ENCODE results near the gene CROCC2.

CROCC2 gene

GRCh38 chr2:240919161-240919781 is 13.1 kb downstream of the CROCC2 start:
- Mint-ChIP-seq H3K36me3 (no peaks in the 10 kb centered on the region), H3K27ac (no peak overlapping the region), H3K4me3 (no peak overlapping the region), H3K9me3 (no peaks in the 10 kb centered on the region), H3K4me1 (peaks cover 15% of the 10 kb centered on the region), H3K27me3 (peaks cover 58% of the 10 kb centered on the region)
- no peak for ATAC-seq

- ATAC-seq, result no peak
- no peaks in the 10 kb centered on the region for H3K9me3 Mint-ChIP-seq
- no peaks in the 10 kb centered on the region for H3K36me3 Mint-ChIP-seq
- peaks cover 15% of the 10 kb centered on the region for H3K4me1 Mint-ChIP-seq
- H3K4me3 Mint-ChIP-seq, result no peak overlapping the region
- H3K27me3 Mint-ChIP-seq, result peaks cover 54% of the 10 kb centered on the region
- H3K27ac Mint-ChIP-seq, result no peak overlapping the region
These were observed 13.9 kb downstream of the CROCC2 start for GRCh38 chr2:240919786-240920782.

GRCh38 chr2:240920783-240921231 is 14.7 kb downstream of the CROCC2 start:
- H3K9me3 Mint-ChIP-seq, result no peaks in the 10 kb centered on the region
- H3K27me3 Mint-ChIP-seq, result peaks cover 54% of the 10 kb centered on the region
- H3K36me3 Mint-ChIP-seq, result no peaks in the 10 kb centered on the region
- peaks cover 10% of the 10 kb centered on the region for H3K4me1 Mint-ChIP-seq
- ATAC-seq, result no peak
- H3K27ac Mint-ChIP-seq, result no peak overlapping the region
- H3K4me3 Mint-ChIP-seq, result no peak overlapping the region

- no peak for ATAC-seq
- Mint-ChIP-seq H3K36me3 (no peaks in the 10 kb centered on the region), H3K27ac (no peak overlapping the region), H3K27me3 (peaks cover 53% of the 10 kb centered on the region), H3K4me3 (no peak overlapping the region), H3K4me1 (peaks cover 8% of the 10 kb centered on the region), H3K9me3 (no peaks in the 10 kb centered on the region)
These were observed 15.3 kb downstream of the CROCC2 start for GRCh38 chr2:240921311-240921994.

GRCh38 chr2:240921995-240922244 is 15.8 kb downstream of the CROCC2 start:
- no peak overlapping the region for H3K4me3 Mint-ChIP-seq
- peaks cover 49% of the 10 kb centered on the region for H3K27me3 Mint-ChIP-seq
- no peaks in the 10 kb centered on the region for H3K36me3 Mint-ChIP-seq
- H3K4me1 Mint-ChIP-seq, result peaks cover 4% of the 10 kb centered on the region
- ATAC-seq, result no peak
- H3K9me3 Mint-ChIP-seq, result no peaks in the 10 kb centered on the region
- H3K27ac Mint-ChIP-seq, result no peak overlapping the region

- Mint-ChIP-seq H3K4me3 (no peak overlapping the region), H3K9me3 (no peaks in the 10 kb centered on the region), H3K4me1 (no peaks in the 10 kb centered on the region), H3K36me3 (no peaks in the 10 kb centered on the region), H3K27ac (no peak overlapping the region), H3K27me3 (peaks cover 46% of the 10 kb centered on the region)
- ATAC-seq, result no peak
These were observed 16.3 kb downstream of the CROCC2 start for GRCh38 chr2:240922245-240922981.

GRCh38 chr2:240922982-240923537 is 16.9 kb downstream of the CROCC2 start:
- no peaks in the 10 kb centered on the region for H3K36me3 Mint-ChIP-seq
- no peak overlapping the region for H3K4me3 Mint-ChIP-seq
- no peaks in the 10 kb centered on the region for H3K4me1 Mint-ChIP-seq
- H3K27me3 Mint-ChIP-seq, result peaks cover 46% of the 10 kb centered on the region
- H3K27ac Mint-ChIP-seq, result no peak overlapping the region
- no peaks in the 10 kb centered on the region for H3K9me3 Mint-ChIP-seq
- ATAC-seq, result no peak

GRCh38 chr2:240925191-240925567 is 19.0 kb downstream of the CROCC2 start:
- Mint-ChIP-seq H3K36me3 (no peaks in the 10 kb centered on the region), H3K27ac (no peak overlapping the region), H3K27me3 (peaks cover 47% of the 10 kb centered on the region), H3K9me3 (no peaks in the 10 kb centered on the region), H3K4me3 (no peak overlapping the region), H3K4me1 (no peaks in the 10 kb centered on the region)
- ATAC-seq, result no peak

- Mint-ChIP-seq H3K9me3 (no peaks in the 10 kb centered on the region), H3K27me3 (peaks cover 52% of the 10 kb centered on the region), H3K4me3 (no peak overlapping the region), H3K4me1 (no peaks in the 10 kb centered on the region), H3K36me3 (no peaks in the 10 kb centered on the region), H3K27ac (no peak overlapping the region)
- ATAC-seq, result peak; percentile 2
These were observed 19.7 kb downstream of the CROCC2 start for GRCh38 chr2:240925568-240926515.

- H3K27me3 Mint-ChIP-seq, result peaks cover 61% of the 10 kb centered on the region
- H3K27ac Mint-ChIP-seq, result no peak overlapping the region
- ATAC-seq, result no peak
- H3K36me3 Mint-ChIP-seq, result no peaks in the 10 kb centered on the region
- no peaks in the 10 kb centered on the region for H3K9me3 Mint-ChIP-seq
- H3K4me1 Mint-ChIP-seq, result no peaks in the 10 kb centered on the region
- no peak overlapping the region for H3K4me3 Mint-ChIP-seq
These were observed 20.6 kb downstream of the CROCC2 start for GRCh38 chr2:240926516-240927389.

GRCh38 chr2:240927390-240927781 is 21.2 kb downstream of the CROCC2 start:
- H3K9me3 Mint-ChIP-seq, result no peaks in the 10 kb centered on the region
- ATAC-seq, result no peak
- no peaks in the 10 kb centered on the region for H3K36me3 Mint-ChIP-seq
- no peak overlapping the region for H3K4me3 Mint-ChIP-seq
- no peaks in the 10 kb centered on the region for H3K4me1 Mint-ChIP-seq
- no peak overlapping the region for H3K27ac Mint-ChIP-seq
- H3K27me3 Mint-ChIP-seq, result peaks cover 68% of the 10 kb centered on the region

- Mint-ChIP-seq H3K27me3 (peaks cover 73% of the 10 kb centered on the region), H3K4me1 (no peaks in the 10 kb centered on the region), H3K36me3 (no peaks in the 10 kb centered on the region), H3K9me3 (no peaks in the 10 kb centered on the region), H3K27ac (no peak overlapping the region), H3K4me3 (no peak overlapping the region)
- no peak for ATAC-seq
These were observed 22.6 kb downstream of the CROCC2 start for GRCh38 chr2:240928476-240929363.
